Measurements from ENCODE around the gene CDK14. TPM values are rescaled to one million over a fixed set of nuclear protein-coding genes. Genes with fewer than 3 reads are reported as not detected.

CDK14 gene
- total and polyA plus RNA-seq, 2 donors: 8.8 to 78.5 TPM

DNA sequence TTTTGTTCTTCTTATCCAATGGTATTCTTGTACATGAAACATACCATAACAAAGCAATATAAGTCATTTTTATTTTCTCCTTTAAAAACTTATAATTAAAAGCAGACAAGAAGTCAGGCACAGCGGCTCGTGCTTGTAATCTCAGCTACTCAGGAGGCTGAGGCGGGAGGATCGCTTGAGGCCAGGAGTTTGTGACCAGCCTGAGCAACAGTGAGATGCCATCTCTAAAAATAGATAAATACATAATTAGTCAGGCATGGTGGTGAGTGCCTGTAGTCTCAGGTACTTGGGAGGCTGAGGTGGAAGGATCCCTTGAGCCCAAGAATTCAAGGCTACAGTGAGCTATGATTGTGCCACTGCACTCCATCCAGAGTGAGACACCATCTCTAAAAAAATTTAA, 473.0 kb downstream of the CDK14 start:
- 99% methylated on average over 4 of the region's 4 CpGs for WGBS
- H3K36me3 ChIP-seq (ENCODE audit: insufficient read depth): no peaks in the 10 kb centered on the region
- no peak overlapping the region for H3K27ac ChIP-seq (ENCODE audit: low read depth)
- no peak overlapping the region for H3K4me3 ChIP-seq (ENCODE audit: low read depth, low read length)
- no peak for DNase-seq (ENCODE audit: extremely low spot score)
- H3K4me1 ChIP-seq (ENCODE audit: insufficient read depth): no peaks in the 10 kb centered on the region

DNA sequence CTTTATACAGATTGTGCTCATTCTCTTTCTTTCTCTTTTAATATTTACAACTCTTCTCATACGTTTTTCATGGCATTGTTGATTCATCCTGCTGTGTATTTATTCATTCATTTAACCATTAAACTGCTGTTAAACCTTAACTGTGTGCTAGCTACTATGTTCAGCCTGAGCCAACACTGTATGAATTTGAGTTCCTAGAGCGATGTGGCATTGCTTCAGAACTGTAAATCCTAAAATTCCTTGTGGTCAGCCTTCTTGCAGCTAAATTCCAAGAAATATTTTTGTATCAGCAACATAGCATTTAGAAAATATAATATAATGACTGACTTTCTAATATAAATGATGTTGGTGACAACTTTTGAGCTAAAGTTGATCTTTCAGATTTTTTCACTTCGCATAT, 483.4 kb downstream of the CDK14 start:
- no peaks in the 10 kb centered on the region for H3K4me1 ChIP-seq (ENCODE audit: insufficient read depth)
- no peaks in the 10 kb centered on the region for H3K36me3 ChIP-seq (ENCODE audit: insufficient read depth)
- no peak overlapping the region for H3K4me3 ChIP-seq (ENCODE audit: low read depth, low read length)
- H3K27ac ChIP-seq (ENCODE audit: low read depth): no peak overlapping the region
- 48% methylated on average over 3 of the region's 3 CpGs for WGBS
- DNase-seq (ENCODE audit: extremely low spot score): no peak

GRCh38 chr7:91080351-91080750, 484.2 kb downstream of the CDK14 start:
- no peaks in the 10 kb centered on the region for H3K36me3 ChIP-seq (ENCODE audit: insufficient read depth)
- no peak for DNase-seq (ENCODE audit: extremely low spot score)
- H3K4me1 ChIP-seq (ENCODE audit: insufficient read depth): no peaks in the 10 kb centered on the region
- 86% methylated on average over 3 of the region's 3 CpGs for WGBS
- no peak overlapping the region for H3K27ac ChIP-seq (ENCODE audit: low read depth)
- no peak overlapping the region for H3K4me3 ChIP-seq (ENCODE audit: low read depth, low read length)

GRCh38 chr7:91082038-91082437, 485.9 kb downstream of the CDK14 start:
- DNase-seq (ENCODE audit: extremely low spot score): no peak
- no peak overlapping the region for H3K4me3 ChIP-seq (ENCODE audit: low read depth, low read length)
- 11% methylated on average over 3 of the region's 3 CpGs for WGBS
- no peaks in the 10 kb centered on the region for H3K36me3 ChIP-seq (ENCODE audit: insufficient read depth)
- H3K27ac ChIP-seq (ENCODE audit: low read depth): no peak overlapping the region
- H3K4me1 ChIP-seq (ENCODE audit: insufficient read depth): no peaks in the 10 kb centered on the region

GRCh38 chr7:91082852-91083495, 486.9 kb downstream of the CDK14 start:
- Histone ChIP-seq H3K4me3 (ENCODE audit: low read depth, low read length) (no peak overlapping the region), H3K4me1 (ENCODE audit: insufficient read depth) (no peaks in the 10 kb centered on the region), H3K27ac (ENCODE audit: low read depth) (no peak overlapping the region), H3K36me3 (ENCODE audit: insufficient read depth) (no peaks in the 10 kb centered on the region)
- DNase-seq (ENCODE audit: extremely low spot score): no peak
- 46% methylated on average over 2 of the region's 2 CpGs for WGBS

DNA sequence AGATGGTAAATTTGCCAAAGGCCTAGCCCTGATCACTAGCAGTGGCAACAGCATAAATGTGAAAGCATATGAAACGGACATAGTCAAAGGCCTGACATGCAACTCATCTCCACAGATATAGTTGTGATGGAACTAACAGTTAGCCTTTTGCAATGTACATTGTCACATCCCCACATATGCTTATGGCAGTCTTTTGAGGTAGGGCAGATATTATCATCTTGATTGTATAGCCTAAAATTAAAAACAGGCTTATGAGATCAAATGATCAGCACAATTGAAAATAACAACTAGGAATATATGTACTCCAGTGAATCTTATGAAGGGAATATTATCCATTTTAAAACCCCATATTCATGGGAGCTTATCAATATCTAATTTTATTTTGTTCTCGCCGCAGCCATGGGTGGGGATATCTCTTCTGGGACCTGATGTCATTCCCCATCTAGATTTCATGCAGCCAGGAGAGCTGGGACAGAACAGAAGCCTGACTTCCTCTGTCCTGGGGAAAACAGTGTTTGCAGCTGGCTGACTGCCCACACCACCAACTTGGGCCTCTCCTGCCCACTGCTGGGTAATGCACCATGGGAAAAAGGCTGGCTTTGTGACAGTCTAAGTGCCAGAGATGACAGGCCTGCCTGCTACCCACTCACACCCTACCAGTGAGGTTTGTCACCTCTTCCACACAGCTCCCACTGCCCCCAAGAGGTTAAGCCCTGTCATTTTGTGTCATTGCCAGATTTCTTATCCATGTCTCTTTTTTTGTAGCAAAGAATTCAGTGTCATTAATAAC, 487.9 kb downstream of the CDK14 start:
- no peak for DNase-seq (ENCODE audit: extremely low spot score)
- Histone ChIP-seq H3K36me3 (ENCODE audit: insufficient read depth) (no peaks in the 10 kb centered on the region), H3K4me3 (ENCODE audit: low read depth, low read length) (no peak overlapping the region), H3K27ac (ENCODE audit: low read depth) (no peak overlapping the region), H3K4me1 (ENCODE audit: insufficient read depth) (no peaks in the 10 kb centered on the region)
- 59% methylated on average over 3 of the region's 3 CpGs for WGBS

DNA sequence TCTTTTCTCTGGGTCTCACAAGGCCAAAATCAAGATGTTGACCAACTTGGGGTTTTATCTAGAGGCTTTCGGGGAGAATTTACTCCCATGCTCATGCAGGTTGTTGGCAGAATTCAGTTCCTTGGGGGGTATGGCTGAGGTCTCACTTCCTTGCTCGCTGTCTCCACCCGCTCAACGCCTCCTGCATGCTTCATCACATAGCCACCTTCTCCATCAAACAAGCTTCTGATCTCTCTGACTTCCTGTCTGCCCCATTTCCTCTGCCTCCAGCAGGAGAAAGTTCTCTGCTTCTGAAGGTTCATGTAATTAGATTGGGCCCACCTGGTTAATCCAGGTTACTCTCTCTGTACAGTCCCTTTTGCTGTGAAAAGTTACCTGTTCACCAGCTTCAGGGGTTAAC, 489.1 kb downstream of the CDK14 start:
- Histone ChIP-seq H3K4me1 (ENCODE audit: insufficient read depth) (no peaks in the 10 kb centered on the region), H3K27ac (ENCODE audit: low read depth) (no peak overlapping the region), H3K36me3 (ENCODE audit: insufficient read depth) (no peaks in the 10 kb centered on the region), H3K4me3 (ENCODE audit: low read depth, low read length) (no peak overlapping the region)
- no peak for DNase-seq (ENCODE audit: extremely low spot score)
- WGBS: 83% methylated on average over 4 of the region's 4 CpGs

- no peaks in the 10 kb centered on the region for H3K4me1 ChIP-seq (ENCODE audit: insufficient read depth)
- H3K36me3 ChIP-seq (ENCODE audit: insufficient read depth): no peaks in the 10 kb centered on the region
- no peak overlapping the region for H3K27ac ChIP-seq (ENCODE audit: low read depth)
- DNase-seq (ENCODE audit: extremely low spot score): no peak
- H3K4me3 ChIP-seq (ENCODE audit: low read depth, low read length): no peak overlapping the region
- 96% methylated on average over 4 of the region's 4 CpGs for WGBS
Observed at GRCh38 chr7:91086200-91086599, 490.1 kb downstream of the CDK14 start.

- WGBS: 88% methylated on average over 1 of the region's 1 CpG
- DNase-seq (ENCODE audit: extremely low spot score): no peak
- Histone ChIP-seq H3K27ac (ENCODE audit: low read depth) (no peak overlapping the region), H3K4me1 (ENCODE audit: insufficient read depth) (no peaks in the 10 kb centered on the region), H3K36me3 (ENCODE audit: insufficient read depth) (no peaks in the 10 kb centered on the region), H3K4me3 (ENCODE audit: low read depth, low read length) (no peak overlapping the region)
Observed at GRCh38 chr7:91088156-91088555, 492.0 kb downstream of the CDK14 start.

DNA sequence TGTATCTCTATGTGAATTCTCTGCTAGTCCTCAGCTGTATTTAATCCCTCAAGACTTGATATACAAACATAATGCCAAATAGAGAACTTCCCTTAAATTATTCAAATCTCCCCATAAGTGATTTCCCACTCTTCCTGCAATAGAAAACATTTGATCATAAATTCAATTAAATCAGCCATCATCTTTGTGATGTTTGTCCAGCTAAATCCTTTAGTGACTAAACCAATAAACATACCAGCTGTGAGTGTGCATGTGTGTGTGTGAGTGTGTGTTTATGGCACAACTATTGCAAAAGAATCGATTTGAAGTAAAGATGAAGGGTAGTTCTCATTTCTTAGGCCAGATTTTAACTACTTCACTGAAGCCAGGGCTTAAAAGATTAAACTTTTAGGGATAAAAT, 492.6 kb downstream of the CDK14 start:
- Histone ChIP-seq H3K4me1 (ENCODE audit: insufficient read depth) (no peaks in the 10 kb centered on the region), H3K27ac (ENCODE audit: low read depth) (no peak overlapping the region), H3K36me3 (ENCODE audit: insufficient read depth) (no peaks in the 10 kb centered on the region), H3K4me3 (ENCODE audit: low read depth, low read length) (no peak overlapping the region)
- no peak for DNase-seq (ENCODE audit: extremely low spot score)
- WGBS: 50% methylated on average over 1 of the region's 1 CpG

DNA sequence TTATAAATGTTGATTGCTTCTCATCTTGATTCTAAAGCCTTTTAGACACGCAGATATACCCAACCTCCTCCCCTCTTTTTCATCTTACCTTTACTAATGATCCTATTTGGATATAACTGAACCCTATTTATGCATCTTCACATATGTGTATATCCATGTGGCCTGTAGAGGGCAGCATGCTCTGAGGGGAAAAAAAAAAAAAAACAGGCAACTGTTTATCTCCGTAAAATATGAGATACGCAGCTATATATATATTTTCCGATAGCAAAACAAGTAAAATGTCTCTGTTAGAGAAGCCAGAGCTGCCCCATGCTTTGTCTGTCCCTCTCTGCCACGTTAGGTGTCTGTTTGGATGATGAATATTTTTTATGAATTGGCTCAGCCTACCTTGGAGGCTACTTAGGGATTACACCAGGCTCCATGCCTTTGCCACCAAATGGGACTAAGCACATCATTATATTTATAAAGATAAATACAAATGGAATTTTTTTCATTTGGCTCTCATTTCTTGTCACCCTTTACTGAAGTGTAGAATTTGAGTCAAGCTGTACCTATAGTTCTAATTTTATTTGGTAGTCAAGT, 493.4 kb downstream of the CDK14 start:
- Histone ChIP-seq H3K4me3 (ENCODE audit: low read depth, low read length) (peak overlapping the region; percentile 18), H3K36me3 (ENCODE audit: insufficient read depth) (no peaks in the 10 kb centered on the region), H3K4me1 (ENCODE audit: insufficient read depth) (no peaks in the 10 kb centered on the region), H3K27ac (ENCODE audit: low read depth) (no peak overlapping the region)
- no peak for DNase-seq (ENCODE audit: extremely low spot score)
- WGBS: 6% methylated on average over 5 of the region's 5 CpGs

DNA sequence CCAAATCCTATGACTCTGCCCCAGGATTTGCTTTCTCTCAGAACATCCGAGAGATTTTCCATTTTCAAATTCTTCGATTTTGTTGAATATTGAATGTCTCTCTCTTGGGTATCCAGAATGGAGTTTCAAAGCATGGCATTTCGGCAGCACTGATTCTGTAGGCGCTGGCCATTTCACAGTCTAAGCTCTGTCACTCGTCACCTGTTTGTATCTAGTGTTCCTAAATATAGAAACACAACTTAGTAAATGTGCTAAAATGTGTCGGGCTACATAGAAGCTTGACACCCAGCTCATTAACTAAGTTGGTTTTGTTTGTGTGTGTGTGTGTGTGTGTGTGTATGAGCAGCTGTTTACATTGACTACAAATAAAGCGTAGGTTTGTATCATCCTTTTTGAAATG, 494.6 kb downstream of the CDK14 start:
- WGBS: 93% methylated on average over 7 of the region's 7 CpGs
- H3K4me3 ChIP-seq (ENCODE audit: low read depth, low read length): no peak overlapping the region
- H3K4me1 ChIP-seq (ENCODE audit: insufficient read depth): no peaks in the 10 kb centered on the region
- H3K27ac ChIP-seq (ENCODE audit: low read depth): no peak overlapping the region
- no peaks in the 10 kb centered on the region for H3K36me3 ChIP-seq (ENCODE audit: insufficient read depth)
- DNase-seq (ENCODE audit: extremely low spot score): no peak

- no peak overlapping the region for H3K27ac ChIP-seq (ENCODE audit: low read depth)
- 84% methylated on average over 4 of the region's 4 CpGs for WGBS
- no peak overlapping the region for H3K4me3 ChIP-seq (ENCODE audit: low read depth, low read length)
- no peaks in the 10 kb centered on the region for H3K36me3 ChIP-seq (ENCODE audit: insufficient read depth)
- H3K4me1 ChIP-seq (ENCODE audit: insufficient read depth): no peaks in the 10 kb centered on the region
- DNase-seq (ENCODE audit: extremely low spot score): no peak
Observed at GRCh38 chr7:91091631-91092030, 495.5 kb downstream of the CDK14 start.

DNA sequence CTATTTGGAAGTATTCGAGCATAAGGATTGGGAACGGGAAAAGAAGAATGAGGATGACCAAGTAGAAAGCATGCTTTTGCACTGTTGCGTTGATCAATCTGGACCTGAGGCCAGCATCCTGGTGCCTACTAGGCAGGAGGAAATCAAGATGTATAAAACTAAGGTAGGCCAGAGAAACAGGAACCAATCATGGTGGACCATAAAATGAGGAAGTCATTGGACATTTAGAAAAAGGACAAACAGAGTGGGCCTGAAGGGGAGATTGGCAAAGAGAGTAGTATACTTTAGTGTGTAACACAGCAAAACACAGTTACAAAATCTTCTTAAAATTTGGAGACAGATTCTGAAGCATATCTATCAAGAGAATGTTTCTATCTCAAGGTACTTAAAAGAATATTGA, 497.1 kb downstream of the CDK14 start:
- DNase-seq (ENCODE audit: extremely low spot score): no peak
- no peak overlapping the region for H3K27ac ChIP-seq (ENCODE audit: low read depth)
- WGBS: 96% methylated on average over 3 of the region's 3 CpGs
- no peaks in the 10 kb centered on the region for H3K36me3 ChIP-seq (ENCODE audit: insufficient read depth)
- H3K4me1 ChIP-seq (ENCODE audit: insufficient read depth): no peaks in the 10 kb centered on the region
- no peak overlapping the region for H3K4me3 ChIP-seq (ENCODE audit: low read depth, low read length)
